Upper lobe of right lung (tissue), 1 donor: ENCODE measurements around the gene ZNF100. TPM values are rescaled to one million over a fixed set of nuclear protein-coding genes. Genes with fewer than 3 reads are reported as not detected.

Source experiments
- ATAC-seq: fragments of 200-7000 bp; cut with Tn5 transposase; one replicate; pipeline ENCODE4 v1.9.1; 2020; ENCODE audit warnings: mild to moderate bottlenecking, moderate library complexity
- DNase-seq: peaks from one replicate; pipeline ENCODE4 v3.0.0-alpha.2; 2020
- H3K27ac ChIP-seq: fragments of 200-600 bp; one replicate; pipeline ENCODE4 v1.8.0; 2022
- H3K27me3 ChIP-seq: fragments of 200-600 bp; one replicate; pipeline ENCODE4 v1.8.0; 2022; ENCODE audit warnings: mild to moderate bottlenecking
- H3K36me3 ChIP-seq: fragments of 200-600 bp; one replicate; pipeline ENCODE4 v1.8.0; 2022
- H3K4me1 ChIP-seq: fragments of 200-600 bp; one replicate; pipeline ENCODE4 v1.8.0; 2022
- H3K4me3 ChIP-seq: fragments of 200-600 bp; one replicate; pipeline ENCODE4 v1.8.0; 2022; ENCODE audit warnings: mild to moderate bottlenecking
- H3K9me3 ChIP-seq: fragments of 200-600 bp; one replicate; pipeline ENCODE4 v1.8.0; 2022
- CTCF ChIP-seq: fragments of 200-600 bp; IDR thresholded peaks from one replicate; pipeline ENCODE4 v1.8.0; 2022; ENCODE audit warnings: antibody characterized with exemption
- intact Hi-C: fragments of 100-400 bp; cut with DNase I; formaldehyde crosslinking; loops from one replicate; pipeline ENCODE4 v1.11.0; 2022
- total RNA-seq: library from RNA; stranded (reverse); fragmentation: NEBNext Ultra II Directional; extraction: Animal tissue kit (Norgen Biotek cat#: 25700); gene quantifications from one replicate; pipeline ENCODE4 v1.2.1, GENCODE V29; 2021
- donor health status: DM: no; HTN: yes; CAD: no; lungs with severe emphysema.

The ZNF100 gene
- total RNA-seq, 1 donor from 2014 or later: 14.5 TPM

GRCh38 chr19:21707065-21707464 is 60.3 kb downstream of the ZNF100 start:
- H3K4me1 ChIP-seq: no peaks in the 10 kb centered on the region
- ATAC-seq (no peak), DNase-seq (no peak)
- no peaks in the 10 kb centered on the region for H3K36me3 ChIP-seq
- TF ChIP-seq CTCF: no peak
- no peak overlapping the region for H3K4me3 ChIP-seq
- intact Hi-C loops: no loop called here
- no peaks in the 10 kb centered on the region for H3K27me3 ChIP-seq
- H3K27ac ChIP-seq: no peak overlapping the region
- H3K9me3 ChIP-seq: no peaks in the 10 kb centered on the region

- no peak for TF ChIP-seq CTCF
- no peaks in the 10 kb centered on the region for H3K4me1 ChIP-seq
- no peak overlapping the region for H3K4me3 ChIP-seq
- DNase-seq (no peak), ATAC-seq (no peak)
- H3K36me3 ChIP-seq: no peaks in the 10 kb centered on the region
- no peaks in the 10 kb centered on the region for H3K27me3 ChIP-seq
- no peak overlapping the region for H3K27ac ChIP-seq
- intact Hi-C loops: no loop called here
- H3K9me3 ChIP-seq: no peaks in the 10 kb centered on the region
These were observed 62.0 kb downstream of the ZNF100 start for GRCh38 chr19:21705393-21705792.

- ATAC-seq (no peak), DNase-seq (no peak)
- Histone ChIP-seq H3K4me1 (no peaks in the 10 kb centered on the region), H3K9me3 (no peaks in the 10 kb centered on the region), H3K27me3 (no peaks in the 10 kb centered on the region), H3K27ac (no peak overlapping the region), H3K4me3 (no peak overlapping the region), H3K36me3 (no peaks in the 10 kb centered on the region)
- intact Hi-C loops: no loop called here
- no peak for TF ChIP-seq CTCF
These were observed 63.1 kb downstream of the ZNF100 start for GRCh38 chr19:21704320-21704719.

GRCh38 chr19:21699197-21699596 is 68.2 kb downstream of the ZNF100 start:
- Histone ChIP-seq H3K27ac (no peak overlapping the region), H3K4me3 (no peak overlapping the region), H3K27me3 (no peaks in the 10 kb centered on the region), H3K4me1 (no peaks in the 10 kb centered on the region), H3K9me3 (no peaks in the 10 kb centered on the region), H3K36me3 (no peaks in the 10 kb centered on the region)
- intact Hi-C loops: no loop called here
- no peak for TF ChIP-seq CTCF
- DNase-seq: no peak
- ATAC-seq: no peak

GRCh38 chr19:21698215-21698614 is 69.2 kb downstream of the ZNF100 start:
- peak; percentile 68 for TF ChIP-seq CTCF
- no peak for DNase-seq
- no peaks in the 10 kb centered on the region for H3K27me3 ChIP-seq
- H3K9me3 ChIP-seq: no peaks in the 10 kb centered on the region
- H3K4me1 ChIP-seq: no peaks in the 10 kb centered on the region
- intact Hi-C loops: no loop called here
- no peak overlapping the region for H3K4me3 ChIP-seq
- H3K36me3 ChIP-seq: no peaks in the 10 kb centered on the region
- peak; percentile 67 for ATAC-seq
- no peak overlapping the region for H3K27ac ChIP-seq

- H3K36me3 ChIP-seq: no peaks in the 10 kb centered on the region
- TF ChIP-seq CTCF: no peak
- intact Hi-C loops: no loop called here
- H3K4me3 ChIP-seq: no peak overlapping the region
- no peak for DNase-seq
- H3K27me3 ChIP-seq: no peaks in the 10 kb centered on the region
- no peaks in the 10 kb centered on the region for H3K9me3 ChIP-seq
- ATAC-seq: no peak
- H3K27ac ChIP-seq: no peak overlapping the region
- H3K4me1 ChIP-seq: no peaks in the 10 kb centered on the region
These were observed 69.7 kb downstream of the ZNF100 start for GRCh38 chr19:21697698-21698097.
